Muscle layer of duodenum (tissue), 2 donors: ENCODE data around the gene LHPP.

Experiments
- H3K27ac ChIP-seq: one replicate; pipeline ENCODE4 v1.7.0; 2013; ENCODE audit warnings: mild to moderate bottlenecking, low read length
- H3K27me3 ChIP-seq: one replicate; pipeline ENCODE4 v1.7.0; 2013; ENCODE audit warnings: low read depth, mild to moderate bottlenecking, control low read depth, low read length
- H3K36me3 ChIP-seq, 2 donors: one replicate each; pipeline ENCODE4 v1.7.0; 2013; ENCODE audit warnings: low read length in 2 of 2, control low read depth in 1 of 2, mild to moderate bottlenecking in 1 of 2; ENCODE audit not compliant: insufficient read depth in 2 of 2, control insufficient read depth in 1 of 2
- H3K4me1 ChIP-seq, 2 donors: one replicate each; pipeline ENCODE4 v1.7.0; 2013; ENCODE audit warnings: low read length in 2 of 2, mild to moderate bottlenecking in 2 of 2, control low read depth in 1 of 2, moderate library complexity in 1 of 2; ENCODE audit not compliant: insufficient read depth in 2 of 2, control insufficient read depth in 1 of 2
- H3K4me3 ChIP-seq, 2 donors: one replicate each; pipeline ENCODE4 v1.7.0; 2013; ENCODE audit warnings: low read length in 2 of 2, low read depth in 1 of 2, mild to moderate bottlenecking in 1 of 2
- H3K9me3 ChIP-seq, 2 donors: one replicate each; pipeline ENCODE4 v1.7.0; 2013; ENCODE audit warnings: low read length in 2 of 2, control low read depth in 1 of 2, mild to moderate bottlenecking in 1 of 2; ENCODE audit not compliant: control insufficient read depth in 1 of 2
- donor health status: healthy.

Gene LHPP

DNA sequence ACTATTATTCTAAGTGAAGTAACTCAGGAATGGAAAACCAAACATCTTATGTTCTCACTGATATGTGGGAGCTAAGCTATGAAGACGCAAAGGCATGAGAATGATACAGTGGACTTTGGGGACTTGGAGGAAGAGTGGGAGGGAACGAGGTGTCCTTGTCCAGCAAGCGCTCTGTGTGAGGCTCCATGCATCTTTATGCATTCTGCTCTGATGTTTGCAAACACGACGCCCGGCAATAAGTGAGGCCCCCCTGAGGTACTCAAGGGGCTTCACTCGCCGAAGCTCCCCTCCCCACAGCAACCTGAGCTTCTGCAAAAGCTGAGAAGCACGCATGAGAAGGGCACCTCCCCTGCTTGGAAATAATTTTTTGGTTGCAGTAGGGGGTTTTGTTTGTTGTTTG, 103.3 kb downstream of the LHPP start:
- Histone ChIP-seq H3K9me3 (no peaks in the 10 kb centered on the region), H3K27ac (no peak overlapping the region), H3K36me3 (no peaks in the 10 kb centered on the region), H3K27me3 (no peaks in the 10 kb centered on the region), H3K4me1 (peaks cover 2 to 14% of the 10 kb centered on the region in 2 donors), H3K4me3 (no peak overlapping the region)

- Histone ChIP-seq H3K27ac (no peak overlapping the region), H3K27me3 (no peaks in the 10 kb centered on the region), H3K4me1 (peaks cover 0 to 10% of the 10 kb centered on the region in 2 donors), H3K36me3 (no peaks in the 10 kb centered on the region), H3K4me3 (no peak overlapping the region), H3K9me3 (no peaks in the 10 kb centered on the region)
These were observed 104.1 kb downstream of the LHPP start for GRCh38 chr10:124565565-124566221.

DNA sequence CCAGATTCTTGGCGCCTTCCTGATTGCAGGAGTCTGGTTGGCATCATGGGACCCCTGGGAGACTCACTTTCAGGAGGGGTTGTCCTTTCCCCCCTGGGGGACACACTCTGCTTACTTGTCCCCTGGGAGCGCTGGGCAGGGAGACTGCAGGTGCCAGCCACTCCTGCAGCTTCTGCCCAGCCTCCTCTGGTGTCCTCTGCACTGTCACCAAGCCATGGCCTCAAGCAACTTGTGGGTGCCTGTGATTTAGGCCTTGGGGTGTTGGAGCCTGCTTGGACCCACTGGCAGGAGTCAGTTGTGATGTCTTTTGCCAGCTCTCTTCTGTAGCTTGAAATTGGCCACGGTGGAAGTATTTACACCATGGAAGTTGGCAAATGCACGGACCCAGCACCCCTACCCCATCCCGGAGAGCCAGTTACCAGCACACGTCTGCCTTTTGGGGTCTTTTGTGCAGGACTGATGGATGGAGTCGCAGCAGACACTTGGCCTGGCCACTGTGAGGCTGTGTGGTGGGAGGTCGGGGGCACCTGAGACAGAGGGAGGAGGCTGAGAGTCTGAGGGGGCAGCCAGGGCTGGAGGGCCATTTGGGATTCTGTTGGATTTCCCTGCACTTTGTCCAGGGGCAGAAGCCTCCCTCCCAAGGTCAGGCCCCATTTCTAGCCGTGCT, 104.7 kb downstream of the LHPP start:
- no peaks in the 10 kb centered on the region for H3K36me3 ChIP-seq
- H3K27ac ChIP-seq: no peak overlapping the region
- H3K27me3 ChIP-seq: no peaks in the 10 kb centered on the region

DNA sequence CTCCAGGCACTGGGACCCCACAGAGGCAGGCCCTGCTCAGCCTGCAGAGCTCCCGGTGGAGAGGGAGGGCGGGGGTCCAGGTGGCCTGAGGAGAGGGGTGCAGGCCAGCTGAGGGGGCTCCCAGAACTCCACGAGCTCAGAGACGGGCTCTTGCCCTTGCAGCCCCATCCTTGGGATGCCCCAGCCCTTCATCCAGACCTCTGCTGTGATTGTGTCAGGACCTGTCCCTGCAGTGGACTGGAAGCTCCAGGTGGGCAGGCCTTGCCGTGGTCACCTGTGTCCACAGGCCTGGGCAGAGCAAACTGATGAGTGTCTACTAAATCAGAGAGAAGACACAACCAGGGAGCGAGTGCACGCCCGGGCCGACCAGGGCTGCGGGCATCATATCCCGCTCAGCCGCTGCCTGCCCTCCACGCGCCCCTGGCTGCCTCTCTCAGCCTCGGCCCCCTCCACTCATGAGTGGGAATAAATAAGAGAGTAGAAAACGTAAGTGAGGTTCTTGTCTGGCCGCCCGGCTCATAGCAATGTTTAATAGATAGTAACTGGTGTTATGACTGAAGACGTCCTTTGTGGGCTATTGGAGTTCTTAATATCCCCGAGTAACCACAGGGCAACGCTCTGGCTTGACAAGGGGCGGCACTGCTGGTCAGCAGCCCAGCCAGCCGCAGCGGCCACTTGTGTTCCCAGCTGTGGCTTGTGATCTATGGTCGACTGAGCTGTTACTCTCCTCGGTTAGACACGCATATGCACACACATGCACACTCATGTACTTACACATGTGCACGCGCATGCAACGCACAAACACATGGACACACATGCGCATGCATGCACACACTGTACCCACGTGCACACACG, 105.6 kb downstream of the LHPP start:
- Histone ChIP-seq H3K4me3 (no peak overlapping the region), H3K27ac (no peak overlapping the region), H3K27me3 (no peaks in the 10 kb centered on the region), H3K9me3 (no peaks in the 10 kb centered on the region), H3K4me1 (peaks cover 0 to 5% of the 10 kb centered on the region in 2 donors), H3K36me3 (no peaks in the 10 kb centered on the region)

More for the DNA sequence above, 104.7 kb downstream of the LHPP start:
- Histone ChIP-seq H3K4me1 (peaks cover 0 to 5% of the 10 kb centered on the region in 2 donors), H3K4me3 (no peak overlapping the region), H3K9me3 (no peaks in the 10 kb centered on the region)

GRCh38 chr10:124568339-124568738, 106.7 kb downstream of the LHPP start:
- H3K9me3 ChIP-seq: no peaks in the 10 kb centered on the region
- H3K4me1 ChIP-seq: peaks cover 0 to 5% of the 10 kb centered on the region in 2 donors
- no peak overlapping the region for H3K4me3 ChIP-seq
- no peak overlapping the region for H3K27ac ChIP-seq
- no peaks in the 10 kb centered on the region for H3K36me3 ChIP-seq
- no peaks in the 10 kb centered on the region for H3K27me3 ChIP-seq

DNA sequence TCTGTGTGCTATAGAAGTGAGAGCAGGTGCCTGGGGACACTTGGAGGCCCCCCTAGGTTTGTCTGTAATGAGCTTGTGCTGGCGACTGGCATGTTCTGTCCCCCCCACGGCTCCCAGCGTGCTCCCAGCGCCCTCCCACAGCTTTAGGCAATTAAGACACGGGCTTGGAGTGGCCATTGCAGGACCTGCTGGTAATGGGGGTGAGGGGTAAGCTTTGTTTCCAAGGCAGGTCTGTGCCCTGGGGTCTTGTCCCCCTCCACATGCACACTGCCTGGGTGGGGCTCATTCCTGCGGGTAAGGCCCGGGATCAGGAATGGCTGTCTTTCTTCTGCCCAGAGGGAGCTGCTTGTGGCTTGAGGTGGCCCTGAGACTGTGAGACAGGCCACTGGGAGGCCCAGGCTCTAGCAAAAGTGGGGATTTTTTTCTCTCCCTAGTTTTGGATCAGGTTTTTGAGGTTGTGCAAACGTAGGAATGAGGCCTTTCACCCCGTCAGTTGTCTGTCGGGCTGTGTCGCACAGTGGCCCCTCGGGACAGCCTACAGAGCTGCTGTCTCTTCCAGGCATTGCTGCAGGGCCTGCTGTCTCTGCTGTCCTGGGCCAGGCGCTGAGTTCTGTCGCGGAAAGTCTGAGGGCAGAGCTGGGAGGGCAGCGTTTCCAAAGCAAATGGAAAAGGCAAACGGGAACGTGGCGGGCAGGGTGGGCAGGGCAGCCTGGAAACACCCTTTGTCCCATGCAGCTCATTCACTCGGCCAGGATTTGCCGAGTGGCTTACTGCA, 107.4 kb downstream of the LHPP start:
- Histone ChIP-seq H3K27me3 (no peaks in the 10 kb centered on the region), H3K36me3 (no peaks in the 10 kb centered on the region), H3K4me1 (peaks cover 0 to 5% of the 10 kb centered on the region in 2 donors), H3K27ac (no peak overlapping the region), H3K9me3 (no peaks in the 10 kb centered on the region), H3K4me3 (no peak overlapping the region)

- H3K27ac ChIP-seq: no peak overlapping the region
These were observed 108.2 kb downstream of the LHPP start for GRCh38 chr10:124569623-124570470.

DNA sequence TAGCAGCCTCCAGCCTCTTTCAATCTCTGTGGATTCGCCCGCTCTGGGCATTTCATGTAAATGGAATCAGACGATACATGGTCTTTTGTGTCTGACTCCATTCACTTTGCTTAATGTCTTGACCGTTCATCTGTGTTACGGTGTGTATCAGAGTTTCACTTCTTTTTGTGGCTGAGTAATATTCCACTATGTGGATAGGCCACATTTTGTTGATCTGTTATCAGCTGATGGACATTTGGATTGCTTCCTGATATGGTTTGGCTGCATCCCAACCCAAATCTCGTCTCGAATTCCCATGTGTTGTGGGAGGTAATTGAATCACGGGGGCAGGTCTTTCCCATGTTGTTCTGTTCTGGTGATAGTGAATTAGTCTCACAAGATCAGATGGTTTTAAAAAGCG, 109.0 kb downstream of the LHPP start:
- Histone ChIP-seq H3K27ac (no peak overlapping the region), H3K4me3 (no peak overlapping the region), H3K36me3 (no peaks in the 10 kb centered on the region), H3K9me3 (no peaks in the 10 kb centered on the region), H3K27me3 (no peaks in the 10 kb centered on the region), H3K4me1 (no peaks in the 10 kb centered on the region)

More at GRCh38 chr10:124569623-124570470, 108.2 kb downstream of the LHPP start:
- Histone ChIP-seq H3K4me1 (peaks cover 0 to 5% of the 10 kb centered on the region in 2 donors), H3K36me3 (no peaks in the 10 kb centered on the region), H3K27me3 (no peaks in the 10 kb centered on the region), H3K4me3 (no peak overlapping the region), H3K9me3 (no peaks in the 10 kb centered on the region)

DNA sequence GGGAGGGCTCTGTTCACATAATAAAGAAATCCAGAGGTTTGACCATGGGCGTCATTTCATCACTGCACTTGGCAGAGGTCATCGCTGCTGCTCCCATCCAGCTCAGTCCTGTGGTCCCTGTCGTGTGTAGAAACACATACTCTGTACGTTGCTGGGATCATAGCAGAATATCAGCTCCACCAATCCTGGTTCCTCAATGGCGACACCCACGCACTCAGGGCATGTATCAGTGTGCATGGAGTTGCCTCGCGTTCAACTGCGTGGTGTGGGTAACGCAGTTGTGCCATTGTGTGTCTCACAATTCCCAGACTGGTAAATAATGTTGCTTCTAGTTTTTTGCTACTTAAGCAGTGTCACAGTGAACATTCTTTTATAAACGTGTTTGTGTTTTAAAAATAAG, 111.1 kb downstream of the LHPP start:
- Histone ChIP-seq H3K9me3 (no peaks in the 10 kb centered on the region), H3K4me3 (no peak overlapping the region), H3K36me3 (no peaks in the 10 kb centered on the region), H3K27ac (no peak overlapping the region), H3K27me3 (no peaks in the 10 kb centered on the region), H3K4me1 (no peaks in the 10 kb centered on the region)

- H3K4me1 ChIP-seq: no peaks in the 10 kb centered on the region
- no peaks in the 10 kb centered on the region for H3K27me3 ChIP-seq
- H3K36me3 ChIP-seq: no peaks in the 10 kb centered on the region
- H3K9me3 ChIP-seq: no peaks in the 10 kb centered on the region
- no peak overlapping the region for H3K27ac ChIP-seq
- H3K4me3 ChIP-seq: no peak overlapping the region
These were observed 112.3 kb downstream of the LHPP start for GRCh38 chr10:124573726-124574455.
